ENCODE data around the gene ZSCAN22.
"Not testable (repeated sequence)": the region's sequence is repeated elsewhere in the genome, so short reads cannot be mapped to it uniquely, and the experiment has no call there.

ZSCAN22 gene

DNA sequence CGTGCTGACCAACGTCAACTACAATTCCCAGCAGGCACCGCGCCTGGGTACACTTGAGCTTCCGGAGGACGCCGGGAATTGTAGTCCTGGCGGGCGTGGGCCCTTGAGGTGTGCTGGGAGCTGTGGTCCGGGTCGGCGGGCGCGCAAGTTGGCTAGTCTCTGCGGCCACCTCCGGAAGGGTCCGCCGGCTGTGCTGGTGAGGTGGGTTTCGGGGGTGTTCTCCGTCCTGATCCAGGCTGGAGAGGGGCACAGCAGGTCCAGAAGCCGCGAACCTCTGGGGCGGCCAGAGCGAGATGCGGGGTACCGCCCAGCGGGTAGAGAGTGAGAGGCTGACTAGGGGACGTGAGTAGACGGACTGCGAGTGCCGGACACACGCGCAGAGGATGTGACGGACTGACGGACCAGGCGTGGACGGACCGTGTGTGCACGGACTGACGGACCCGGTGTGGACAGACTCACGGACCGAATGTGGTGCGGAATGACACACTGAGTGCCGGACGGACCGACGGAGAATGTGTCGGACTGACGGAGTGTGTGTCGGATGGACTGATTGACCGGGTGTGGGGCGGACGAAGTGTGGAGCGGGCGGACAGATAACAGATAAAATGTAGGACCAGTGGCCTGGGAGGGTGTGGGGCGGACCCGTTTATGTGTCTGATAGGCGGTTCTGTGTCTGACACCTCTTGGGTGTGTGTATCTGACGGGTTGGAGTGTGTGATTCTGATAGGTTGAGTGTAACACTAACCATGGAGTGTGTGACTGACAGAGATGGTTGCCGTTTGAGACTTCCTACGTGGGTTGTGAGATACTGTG lies at the start of gene ZSCAN22:
Gene ZSCAN22 (plus strand): TSS at position 81 of the 813 bp plus-strand sequence. CDS start 7,809 bp downstream, outside the sequence.
- peak; percentile 96 for DNase-seq (ENCODE audit: low spot score)

- DNase-seq (ENCODE audit: low spot score): no peak
Measured at GRCh38 chr19:58277197-58277596, 49.6 kb upstream of the ZSCAN22 start.

DNA sequence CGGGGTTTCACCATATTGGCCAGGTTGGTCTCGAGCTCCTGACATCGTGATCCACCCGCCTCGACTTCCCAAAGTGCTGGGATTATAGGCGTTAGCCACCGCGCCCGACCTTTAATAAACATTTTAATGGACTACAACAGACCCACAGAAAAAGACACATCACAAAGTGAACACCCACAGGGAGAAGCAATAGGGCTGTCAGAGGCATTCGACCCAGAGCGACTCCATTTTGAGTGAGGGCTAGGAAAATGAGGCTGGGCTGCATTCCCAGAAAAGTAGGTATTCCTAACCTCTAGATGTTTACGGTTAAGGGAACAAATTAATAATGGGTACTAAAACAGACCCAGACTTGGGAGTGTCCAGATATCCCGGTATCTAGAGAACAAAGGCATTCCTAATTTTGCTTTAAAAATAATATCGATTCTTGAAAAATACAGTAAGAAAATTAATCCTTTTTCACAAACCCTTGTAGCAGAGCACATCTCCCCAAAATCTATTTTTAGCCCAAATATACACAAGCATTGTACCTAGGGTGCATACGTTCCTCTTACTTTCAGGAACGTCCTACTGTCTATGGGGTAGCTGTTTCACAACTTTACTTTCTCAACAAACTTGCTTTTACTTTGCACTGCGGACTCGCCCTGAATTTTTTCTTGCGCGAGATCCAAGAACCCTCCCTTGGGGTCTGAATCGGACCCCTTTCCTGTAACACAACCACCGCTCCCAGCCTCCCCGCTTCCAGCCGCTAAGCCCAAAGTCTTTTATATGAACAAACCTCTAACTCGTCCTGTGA lies 48.9 kb upstream of the ZSCAN22 start:
- peak; percentile 8 for DNase-seq (ENCODE audit: low spot score)

GRCh38 chr19:58278541-58279041 lies 48.2 kb upstream of the ZSCAN22 start, which contains the start of gene ZNF8:
ZNF8 (plus strand) TSS chr19:58278955; CDS start chr19:58279082, 127 bp downstream.
- peak; percentile 99 for DNase-seq (ENCODE audit: low spot score)

DNA sequence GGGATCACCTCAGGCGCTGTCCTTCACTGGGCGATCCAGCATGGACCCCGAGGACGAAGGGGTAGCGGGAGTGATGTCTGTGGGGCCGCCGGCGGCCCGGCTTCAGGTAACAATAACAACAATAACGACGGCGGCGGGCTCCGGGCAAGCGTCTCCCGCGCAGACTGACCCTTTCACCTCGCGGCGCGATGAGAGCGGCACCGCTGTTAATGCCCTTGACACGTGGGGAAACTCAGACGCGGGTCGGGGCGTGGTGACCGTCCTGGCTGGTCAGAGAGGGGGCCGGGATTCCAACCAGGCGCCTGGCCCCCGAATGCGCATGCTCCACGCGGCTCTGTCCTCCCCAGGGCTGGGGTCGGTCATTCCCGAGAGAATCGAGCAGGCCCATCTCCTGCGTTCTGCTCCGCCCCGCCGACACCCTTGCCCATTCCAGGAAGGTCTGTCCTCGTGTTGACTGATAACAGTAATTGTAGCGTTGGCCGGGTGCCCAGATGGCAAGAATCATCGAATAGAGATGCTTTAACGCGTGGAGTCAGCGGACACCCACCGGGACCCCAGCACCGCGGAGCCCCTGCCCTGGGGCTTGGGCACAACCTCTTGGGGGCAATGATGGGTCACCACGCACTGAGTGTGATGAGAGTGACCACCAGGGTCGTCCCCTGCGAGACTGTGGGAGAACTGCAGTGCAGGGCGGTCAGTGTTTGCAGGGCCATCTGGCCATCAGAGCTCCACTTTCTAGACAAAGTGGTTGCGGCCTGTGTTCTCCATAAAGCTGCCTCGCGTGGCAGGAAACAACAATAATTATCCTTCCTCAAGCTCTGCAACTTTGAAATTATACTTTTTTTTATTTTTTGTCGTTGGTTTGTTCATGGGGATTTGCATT lies 47.5 kb upstream of the ZSCAN22 start:
- peak; percentile 78 for DNase-seq (ENCODE audit: low spot score)

- no peak for DNase-seq (ENCODE audit: low spot score)
Measured at GRCh38 chr19:58279925-58280316, 46.9 kb upstream of the ZSCAN22 start.

DNA sequence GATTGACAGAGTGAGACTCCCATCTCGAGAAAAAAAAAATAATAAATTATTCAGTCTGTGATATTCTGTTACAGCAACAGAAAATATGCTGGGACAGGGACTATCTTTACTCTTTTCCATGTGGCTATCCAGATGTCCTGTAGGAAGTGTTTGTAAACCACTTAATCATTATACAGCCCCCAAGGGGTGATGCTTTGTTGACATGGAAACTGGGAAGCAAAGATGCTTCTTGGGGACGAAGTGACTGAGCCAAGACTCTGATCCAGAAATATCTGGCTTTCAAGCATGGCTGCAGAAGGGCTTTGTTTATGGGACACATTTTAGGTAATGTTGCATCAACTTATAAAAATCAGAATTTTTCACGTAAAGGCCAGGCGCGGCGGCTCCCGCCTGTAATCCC lies 42.6 kb upstream of the ZSCAN22 start:
- no peak for DNase-seq (ENCODE audit: low spot score)

DNA sequence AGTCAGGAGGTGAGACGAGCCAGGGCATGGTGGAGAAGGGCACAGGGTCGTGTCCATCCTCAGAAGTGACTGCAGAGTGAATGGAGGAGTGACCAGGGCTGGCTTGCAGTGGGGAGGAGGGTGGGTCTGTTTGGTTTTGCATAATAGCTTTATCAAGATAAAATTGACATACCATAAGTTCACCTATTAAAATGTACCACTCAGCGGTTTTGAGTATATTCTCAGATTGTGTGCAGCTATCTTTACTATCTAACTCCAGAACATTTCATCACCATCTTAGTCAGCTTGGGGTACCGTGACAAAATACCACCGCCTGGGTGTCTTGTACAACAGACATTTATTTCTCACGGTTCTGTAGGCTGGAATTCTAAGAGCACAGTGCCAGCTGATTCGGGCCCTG lies 34.9 kb upstream of the ZSCAN22 start:
- no peak for DNase-seq (ENCODE audit: low spot score)

GRCh38 chr19:58294743-58295374 lies 31.9 kb upstream of the ZSCAN22 start:
- DNase-seq (ENCODE audit: low spot score): no peak

DNA sequence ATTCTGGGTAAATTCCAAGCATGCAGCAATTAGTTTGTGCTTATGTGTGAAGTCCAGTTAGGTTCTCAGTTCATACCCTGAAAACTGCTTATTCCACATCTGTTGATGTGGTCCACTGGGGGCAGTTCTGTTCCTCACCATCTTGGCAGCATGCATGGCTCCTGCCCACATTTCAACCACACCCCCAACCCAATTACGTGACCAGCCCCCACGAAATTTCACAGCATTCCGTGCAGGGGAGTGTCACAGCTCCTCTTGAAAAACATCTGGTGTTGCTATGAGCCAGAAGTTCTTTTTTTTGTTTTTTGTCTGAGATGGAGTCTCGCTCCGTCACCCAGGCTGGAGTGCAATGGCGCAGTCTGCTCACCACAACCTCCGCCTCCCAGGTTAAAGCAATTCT lies 30.7 kb upstream of the ZSCAN22 start:
- peak; percentile 12 for DNase-seq (ENCODE audit: low spot score)

DNA sequence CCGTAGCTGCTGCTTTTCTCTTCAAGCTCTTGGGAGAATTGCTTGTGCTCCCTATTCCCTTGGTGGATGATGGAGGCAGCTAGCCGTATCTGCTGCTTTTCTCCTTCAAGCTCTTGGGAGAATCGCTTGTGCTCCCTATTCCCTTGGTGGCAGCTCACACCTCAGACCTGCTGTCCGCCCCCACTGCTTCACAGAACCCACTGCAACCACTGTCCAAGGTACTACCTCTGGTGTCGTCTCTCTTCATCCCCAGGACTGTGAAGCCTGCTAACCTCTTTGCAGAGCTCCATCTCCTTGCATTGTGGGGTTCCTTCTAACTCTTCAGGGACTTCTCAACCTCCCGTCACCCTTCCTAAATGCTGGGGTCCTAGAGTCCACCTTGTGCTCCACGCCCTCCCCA lies 26.2 kb upstream of the ZSCAN22 start:
- no peak for DNase-seq (ENCODE audit: low spot score)

GRCh38 chr19:58304255-58304654 lies 22.5 kb upstream of the ZSCAN22 start:
- DNase-seq (ENCODE audit: low spot score): no peak

DNA sequence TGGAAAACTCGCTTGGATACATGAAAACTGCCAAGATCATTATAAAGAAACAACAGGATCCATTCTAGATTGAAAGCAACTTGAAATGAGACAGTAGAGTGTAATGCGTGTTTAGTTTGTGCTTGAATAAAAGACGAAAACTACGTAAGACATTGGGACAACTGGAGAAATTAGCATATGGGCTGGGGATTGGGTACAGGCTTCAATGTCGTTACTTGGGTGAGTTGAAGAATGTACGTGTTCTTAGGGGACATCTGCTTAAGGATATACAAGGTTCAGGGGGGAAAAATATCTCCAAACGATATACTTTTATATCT lies 22.1 kb upstream of the ZSCAN22 start:
- peak; percentile 11 for DNase-seq (ENCODE audit: low spot score)

GRCh38 chr19:58305065-58305931 lies 21.5 kb upstream of the ZSCAN22 start, which contains the start of gene ERVK3-1:
ERVK3-1 (plus strand) TSS chr19:58305377; CDS start chr19:58312169, 6,792 bp downstream.
- peak; percentile 98 for DNase-seq (ENCODE audit: low spot score)

DNA sequence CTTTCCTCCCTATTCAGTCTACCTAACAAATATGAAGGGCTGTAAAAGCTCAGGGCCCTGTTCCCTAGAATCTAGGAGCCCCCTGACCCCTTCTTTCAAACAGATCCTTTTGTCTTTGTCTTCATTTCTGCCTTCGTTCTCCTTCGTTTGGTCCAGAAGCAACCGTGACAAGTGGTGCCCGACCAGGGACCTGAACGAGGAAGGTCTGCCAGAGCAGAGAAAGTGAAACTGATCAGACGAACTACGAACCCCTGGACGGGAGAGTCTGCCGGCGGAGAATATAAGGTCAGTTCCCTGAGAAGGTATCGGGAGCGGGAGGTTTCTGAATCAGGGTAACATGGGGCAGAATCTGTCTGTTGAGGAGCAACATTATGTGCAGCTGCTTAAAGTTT lies 20.9 kb upstream of the ZSCAN22 start:
- DNase-seq (ENCODE audit: low spot score): no peak

DNA sequence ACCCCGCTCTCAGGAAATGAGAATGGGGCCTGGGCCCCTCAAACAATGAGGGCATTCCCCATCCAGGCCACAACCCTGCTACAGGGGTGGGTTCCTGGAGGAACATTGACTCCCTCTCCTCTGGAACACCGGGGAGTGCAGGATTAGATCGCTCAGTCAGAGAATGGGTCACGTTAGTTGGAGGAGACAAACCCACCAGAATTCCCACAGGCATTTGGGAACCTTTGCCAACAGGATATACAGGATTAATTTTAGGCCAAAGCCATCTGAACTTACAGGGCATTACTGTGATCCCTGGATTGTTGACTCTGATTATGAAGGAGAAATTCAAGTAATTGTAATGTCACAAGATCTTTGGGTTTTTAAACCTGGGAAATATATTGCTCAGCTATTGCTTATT lies 19.1 kb upstream of the ZSCAN22 start:
- no peak for DNase-seq (ENCODE audit: low spot score)

- DNase-seq (ENCODE audit: low spot score): not testable (repeated sequence)
Measured at GRCh38 chr19:58310685-58311084, 16.1 kb upstream of the ZSCAN22 start.

GRCh38 chr19:58311345-58311865 lies 15.4 kb upstream of the ZSCAN22 start:
- no peak for DNase-seq (ENCODE audit: low spot score)

DNA sequence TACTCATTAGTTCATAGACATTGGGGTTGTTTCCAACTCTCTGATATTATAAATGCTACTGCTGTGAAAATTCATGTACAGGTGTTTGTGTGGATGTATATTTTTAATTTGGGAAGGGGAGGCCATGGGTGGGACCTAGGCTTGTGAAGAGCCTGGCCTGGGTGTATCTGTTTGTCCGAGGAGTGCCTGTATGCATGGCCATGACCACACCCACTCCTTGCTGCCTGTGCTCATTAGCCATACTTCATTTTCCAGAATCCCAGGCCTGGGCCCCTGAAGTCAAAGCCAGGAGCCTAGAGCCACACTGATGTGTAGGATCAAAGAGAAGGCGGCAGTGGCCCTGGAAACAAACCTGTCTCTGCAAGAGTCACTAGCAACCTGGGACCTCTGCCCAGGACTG lies 11.2 kb upstream of the ZSCAN22 start:
- DNase-seq (ENCODE audit: low spot score): no peak

GRCh38 chr19:58317476-58318072 lies 9.2 kb upstream of the ZSCAN22 start:
- DNase-seq (ENCODE audit: low spot score): peak; percentile 36

Measured in AG08395 (cell line).